ENCODE results near the gene MEIOB.

MEIOB gene

GRCh38 chr16:1831186-1832075, 40.5 kb downstream of the MEIOB start:
- no peak for DNase-seq

GRCh38 chr16:1830213-1830612, 41.8 kb downstream of the MEIOB start:
- no peak for DNase-seq

GRCh38 chr16:1828645-1829410, 43.1 kb downstream of the MEIOB start:
- DNase-seq, result no peak

GRCh38 chr16:1826691-1827573, 45.0 kb downstream of the MEIOB start, which contains the start of the genes FAHD1 and HAGH:
TSS of gene FAHD1 (plus strand) at chr16:1827206. CDS start at chr16:1827239, 33 bp downstream.
TSS of gene HAGH (minus strand) at chr16:1826825. CDS start at chr16:1826787, 38 bp downstream.
- peak in 55 of 56 donors; percentile 41 to 99 (median 92) for DNase-seq

- peak in 9 of 56 donors; percentile 33 to 68 (median 54) for DNase-seq
These were observed 45.9 kb downstream of the MEIOB start for GRCh38 chr16:1825864-1826690.

GRCh38 chr16:1825381-1825863, 46.5 kb downstream of the MEIOB start:
- no peak for DNase-seq

GRCh38 chr16:1823821-1824220, 48.1 kb downstream of the MEIOB start:
- peak in 12 of 56 donors; percentile 0 to 29 (median 14) for DNase-seq

GRCh38 chr16:1822801-1823200, 49.2 kb downstream of the MEIOB start:
- DNase-seq, result no peak

GRCh38 chr16:1821861-1822611, 49.9 kb downstream of the MEIOB start:
- DNase-seq, result no peak

DNA sequence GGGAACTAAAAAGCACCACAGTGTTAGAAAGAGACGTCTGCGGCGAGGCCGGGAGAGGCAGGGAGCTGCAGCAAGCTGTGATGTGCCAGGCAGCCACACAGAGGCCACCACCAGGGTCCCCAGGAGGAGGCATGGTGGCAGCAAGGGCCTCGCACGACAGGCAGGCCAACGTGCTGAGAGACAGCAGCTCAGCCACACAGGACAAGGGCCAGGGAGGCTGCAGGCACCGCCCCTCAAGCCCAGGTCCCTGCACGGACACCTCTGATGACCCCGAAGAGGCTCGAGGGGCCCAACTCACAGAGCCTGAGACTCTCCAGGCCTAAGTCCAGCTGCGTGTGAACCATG, 51.0 kb downstream of the MEIOB start:
- DNase-seq, result no peak

DNA sequence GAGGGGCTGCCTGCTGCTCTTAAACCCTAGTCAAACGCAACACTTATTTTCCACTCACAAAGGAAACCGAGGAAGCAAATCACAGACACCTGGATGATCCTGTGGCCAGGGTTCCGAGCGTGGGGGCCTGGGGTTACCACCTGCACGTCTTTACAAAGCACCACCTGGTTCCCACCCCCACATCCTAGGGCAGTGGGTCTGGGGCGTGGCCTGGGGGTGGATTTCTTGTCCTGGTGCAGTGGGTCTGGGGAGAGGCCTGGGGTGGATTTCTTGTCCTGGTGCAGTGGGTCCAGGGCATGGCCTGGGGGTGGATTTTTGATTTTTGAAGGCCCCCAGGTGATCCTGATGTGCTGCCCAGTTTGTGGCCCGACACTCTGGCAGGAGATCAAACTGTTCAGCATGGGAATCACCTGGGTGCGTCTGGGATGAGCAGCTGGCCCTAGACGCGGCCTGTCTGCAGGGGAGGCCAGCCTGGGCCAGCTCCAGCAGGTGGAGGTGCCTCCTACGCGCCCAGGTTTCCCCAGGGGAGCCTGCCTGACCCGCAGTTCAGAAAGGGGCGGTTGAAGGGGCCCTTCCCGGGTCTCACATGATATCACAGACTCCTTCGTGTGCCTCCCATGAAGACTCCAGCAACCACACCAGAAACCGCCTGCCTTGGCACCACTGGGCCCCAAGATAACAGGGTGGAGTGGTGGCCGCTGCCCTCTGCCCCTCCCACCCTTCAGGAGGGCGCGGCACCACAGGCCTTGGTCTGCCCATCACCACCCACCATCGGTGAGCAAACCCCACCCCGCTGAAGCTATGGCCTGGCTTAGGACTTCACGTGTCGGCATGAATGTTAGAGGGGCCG, 51.6 kb downstream of the MEIOB start:
- DNase-seq, result no peak

GRCh38 chr16:1819611-1820010, 52.4 kb downstream of the MEIOB start:
- DNase-seq, result no peak

DNA sequence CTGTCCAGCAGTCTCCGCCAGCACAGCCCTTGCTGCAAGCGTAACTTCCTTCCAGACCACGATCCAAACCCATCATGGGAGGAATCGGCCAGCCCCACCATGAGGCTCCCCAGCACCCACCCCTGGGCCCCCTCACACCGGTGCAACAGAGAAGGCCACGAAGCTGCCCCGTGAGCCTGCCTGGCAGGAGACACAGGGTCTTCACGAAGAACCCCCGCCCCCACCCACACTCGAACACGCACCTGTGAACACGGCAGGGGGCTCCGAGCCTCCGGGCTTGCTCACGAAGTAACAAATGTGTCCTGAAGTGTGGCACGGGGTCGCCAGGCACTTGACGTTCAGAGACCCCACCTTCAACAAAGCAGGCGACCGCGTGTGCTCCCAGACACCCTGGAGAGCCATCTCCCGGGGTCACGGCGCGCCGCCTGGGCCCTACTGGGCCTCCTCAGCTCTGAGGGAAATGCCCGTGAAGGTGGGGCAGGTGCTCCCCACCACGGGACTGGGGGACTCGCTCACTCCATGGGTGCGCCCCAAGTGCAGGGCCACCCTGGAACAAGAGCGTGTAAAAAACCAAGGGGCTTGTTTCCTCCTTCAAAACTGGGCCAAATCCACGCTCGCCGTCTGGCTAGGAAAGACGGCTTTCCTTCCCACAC, 53.0 kb downstream of the MEIOB start:
- no peak for DNase-seq

DNA sequence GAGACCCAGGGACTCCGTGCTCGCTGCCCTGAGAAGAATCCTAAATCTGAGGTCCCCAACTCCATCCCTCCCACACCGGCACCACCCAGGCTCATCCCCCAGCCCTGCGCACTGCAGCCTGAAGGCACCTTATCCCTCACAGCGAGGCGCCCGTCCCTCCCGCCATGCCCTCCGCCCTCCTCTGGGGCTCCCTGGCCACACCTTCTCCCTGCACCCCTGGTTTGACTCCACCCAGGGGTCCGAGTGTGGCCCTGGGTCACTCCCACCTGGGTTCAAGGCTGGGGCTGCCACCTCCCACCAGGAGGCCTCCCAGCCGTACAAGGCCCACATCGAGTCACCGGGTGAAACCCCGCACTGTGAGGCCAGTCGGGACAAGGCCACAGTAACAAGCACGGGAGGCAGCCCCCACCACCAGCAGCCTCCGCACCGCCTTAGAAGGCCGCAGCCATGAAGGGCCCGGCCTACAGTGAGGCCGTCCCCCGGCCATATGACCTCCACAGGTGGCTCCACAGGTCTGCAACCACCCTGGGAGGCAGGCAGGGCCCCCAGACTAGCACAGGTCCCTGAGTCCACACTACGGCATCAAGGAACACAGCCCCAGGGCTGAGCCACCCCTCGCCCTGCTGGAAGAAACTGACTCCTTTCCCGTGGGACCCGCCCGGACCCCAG, 53.6 kb downstream of the MEIOB start:
- no peak for DNase-seq

DNA sequence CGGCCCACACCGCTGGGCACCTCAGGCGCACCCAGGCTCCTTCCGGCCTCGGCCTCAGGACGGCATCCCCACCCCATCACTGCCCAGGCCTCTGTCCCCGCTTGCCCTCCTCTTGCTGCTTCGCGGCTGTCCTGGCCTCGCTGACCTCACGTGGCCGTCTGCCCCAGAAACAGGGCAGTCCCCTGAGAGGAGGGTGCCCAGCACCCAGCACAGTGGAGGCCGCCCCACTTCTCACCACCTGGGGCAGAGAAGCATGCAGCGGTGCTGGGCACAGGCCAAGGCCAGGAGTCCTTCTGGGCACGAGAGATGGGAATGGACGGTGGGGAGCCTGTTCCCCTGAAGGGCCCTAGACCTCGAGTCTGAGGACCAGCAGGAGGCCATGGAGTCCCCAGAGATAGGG, 54.2 kb downstream of the MEIOB start:
- no peak for DNase-seq

DNA sequence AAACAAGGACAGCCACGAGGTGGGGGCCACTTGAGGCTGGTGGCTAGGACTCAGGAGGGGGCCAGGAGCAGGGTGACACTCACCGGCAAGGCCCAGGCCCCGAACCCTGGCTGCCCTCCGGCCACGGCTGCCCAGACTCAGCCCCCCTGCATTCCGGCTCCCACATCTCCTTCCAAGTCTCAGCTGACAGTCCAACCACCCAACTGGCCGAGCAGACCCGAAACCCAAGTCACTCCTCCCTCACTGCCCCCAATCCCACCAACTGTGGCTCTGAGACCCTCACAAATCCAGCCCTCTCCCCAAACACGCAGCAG, 54.7 kb downstream of the MEIOB start:
- no peak for DNase-seq

All from nucleus accumbens (tissue), 56 donors.